IMR-90 (cell line): ENCODE measurements around the gene PAPLN. TPM values are rescaled to one million over a fixed set of nuclear protein-coding genes. Genes with fewer than 3 reads are reported as not detected.
A peak's percentile ranks its signal among the peaks of the same experiment; 100 is the strongest.

Source experiments
- ATAC-seq: fragments of 200-7000 bp; cut with Tn5 transposase; 2 replicates; pipeline ENCODE4 v1.9.1; 2020; ENCODE audit warnings: low read depth, mild to moderate bottlenecking, moderate library complexity
- BruUV-seq: library from RNA; stranded (reverse); fragments of 400-500 nt; replicated peaks from 2 replicates; lab custom pipeline; 2021; lab: Mats Ljungman, UMichigan
- CTCF ChIA-PET: fragments of 300-600 bp; formaldehyde crosslinking; extraction: SDS; loops from one replicate; lab custom pipeline; 2021; ENCODE audit warnings: antibody characterized with exemption; lab: Yijun Ruan, JAX
- POLR2A ChIA-PET: fragments of 300-600 bp; sonication (Branson Sonifier 250); formaldehyde crosslinking; loops from one replicate; lab custom pipeline; 2022; ENCODE audit warnings: antibody characterized with exemption; ENCODE audit not compliant: unreplicated experiment; lab: Charles Lee
- DNase-seq: peaks from one replicate; pipeline ENCODE4 v3.0.0; 2013
- H2AFZ ChIP-seq: replicated peaks from 2 replicates; pipeline ENCODE3; 2013; ENCODE audit warnings: low read length, mild to moderate bottlenecking; ENCODE audit not compliant: poor library complexity
- H2AK5ac ChIP-seq: 2 replicates; pipeline ENCODE4 v1.6.1; 2013; ENCODE audit warnings: low read depth, low read length, inconsistent platforms
- H2AK9ac ChIP-seq: replicated peaks from 2 replicates; pipeline ENCODE3; 2013; ENCODE audit warnings: mild to moderate bottlenecking, low read depth, low read length, moderate library complexity; ENCODE audit not compliant: poor library complexity
- H2BK120ac ChIP-seq: 2 replicates; pipeline ENCODE4 v1.6.1; 2013; ENCODE audit warnings: low read depth, low read length, inconsistent platforms
- H2BK15ac ChIP-seq: 3 replicates; pipeline ENCODE4 v1.6.1; 2013; ENCODE audit warnings: low read depth, low read length, inconsistent platforms
- H2BK20ac ChIP-seq: 2 replicates; pipeline ENCODE4 v1.6.1; 2013; ENCODE audit warnings: low read depth, mild to moderate bottlenecking, inconsistent platforms, low read length, moderate library complexity
- H2BK5ac ChIP-seq: 2 replicates; pipeline ENCODE4 v1.6.1; 2013; ENCODE audit warnings: mild to moderate bottlenecking, low read depth, low read length, inconsistent platforms; ENCODE audit not compliant: poor library complexity, severe bottlenecking
- H3K14ac ChIP-seq: replicated peaks from 2 replicates; pipeline ENCODE4 v1.6.1; 2013; ENCODE audit warnings: low read depth, low read length, inconsistent platforms
- H3K18ac ChIP-seq: 2 replicates; pipeline ENCODE4 v1.6.1; 2013; ENCODE audit warnings: low read depth, low read length, control low read depth
- H3K23ac ChIP-seq: 2 replicates; pipeline ENCODE4 v1.6.1; 2013; ENCODE audit warnings: low read depth, low read length, inconsistent platforms
- H3K27ac ChIP-seq: 2 replicates; pipeline ENCODE4 v1.5.1; 2013; ENCODE audit warnings: mild to moderate bottlenecking, control low read depth, low read length; ENCODE audit not compliant: insufficient read depth
- H3K27me3 ChIP-seq: 2 replicates; pipeline ENCODE4 v1.6.1; 2013; ENCODE audit warnings: low read length; ENCODE audit not compliant: control insufficient read depth, insufficient read depth
- H3K36me3 ChIP-seq: 2 replicates; pipeline ENCODE4 v1.6.1; 2013; ENCODE audit warnings: low read length, mixed read lengths; ENCODE audit not compliant: control insufficient read depth, insufficient read depth
- H3K4ac ChIP-seq: 2 replicates; pipeline ENCODE4 v1.6.1; 2013; ENCODE audit warnings: low read depth, low read length, inconsistent platforms
- H3K4me1 ChIP-seq: 2 replicates; pipeline ENCODE4 v1.6.1; 2013; ENCODE audit warnings: low read length, mixed read lengths; ENCODE audit not compliant: control insufficient read depth, insufficient read depth
- H3K4me2 ChIP-seq: 2 replicates; pipeline ENCODE4 v1.6.1; 2013; ENCODE audit warnings: low read depth, mild to moderate bottlenecking, control low read depth, low read length, moderate library complexity
- H3K4me3 ChIP-seq: 2 replicates; pipeline ENCODE4 v1.5.1; 2013; ENCODE audit warnings: low read depth, mild to moderate bottlenecking, control low read depth, low read length, moderate library complexity; ENCODE audit not compliant: insufficient read depth
- H3K56ac ChIP-seq: 2 replicates; pipeline ENCODE4 v1.6.1; 2013; ENCODE audit warnings: low read length, inconsistent platforms; ENCODE audit not compliant: insufficient read depth; ENCODE audit errors: extremely low read depth
- H3K79me1 ChIP-seq, 2 experiments: 2 replicates each; pipeline ENCODE4 v1.6.1; 2013; ENCODE audit warnings: low read length in 2 of 2, inconsistent platforms in 1 of 2, low read depth in 1 of 2
- H3K9ac ChIP-seq: 2 replicates; pipeline ENCODE4 v1.6.1; 2013; ENCODE audit warnings: low read depth, low read length, control low read depth
- H3K9me1 ChIP-seq: 2 replicates; pipeline ENCODE4 v1.6.1; 2013; ENCODE audit warnings: low read length, inconsistent platforms; ENCODE audit not compliant: insufficient read depth
- H3K9me3 ChIP-seq: 2 replicates; pipeline ENCODE4 v1.6.1; 2013; ENCODE audit warnings: low read length; ENCODE audit not compliant: control insufficient read depth, insufficient read depth
- H4K20me1 ChIP-seq: 2 replicates; pipeline ENCODE4 v1.6.1; 2013; ENCODE audit warnings: low read length, inconsistent platforms; ENCODE audit not compliant: insufficient read depth
- H4K5ac ChIP-seq: 2 replicates; pipeline ENCODE4 v1.6.1; 2013; ENCODE audit warnings: mild to moderate bottlenecking, low read depth, low read length, control low read depth
- H4K8ac ChIP-seq, 2 experiments: 2 replicates each; pipeline ENCODE4 v1.6.1; 2013; ENCODE audit warnings: low read depth in 2 of 2, low read length in 2 of 2, control low read depth in 1 of 2, inconsistent platforms in 1 of 2
- H4K91ac ChIP-seq: 2 replicates; pipeline ENCODE4 v1.6.1; 2013; ENCODE audit warnings: low read depth, low read length, inconsistent platforms; ENCODE audit not compliant: insufficient read depth
- CHD1 ChIP-seq: IDR thresholded peaks from 2 replicates; pipeline ENCODE4 v1.6.1; 2012; ENCODE audit warnings: low read depth, low read length, improper control_type of control experiment
- CTCF ChIP-seq: conservative IDR thresholded peaks from 2 replicates; pipeline ENCODE4 v1.5.1; 2012; ENCODE audit warnings: mild to moderate bottlenecking, low read depth, low read length, improper control_type of control experiment
- FOS ChIP-seq: fragments of 150-350 bp; IDR thresholded peaks from 2 replicates; pipeline ENCODE4 v1.6.1; 2016; ENCODE audit warnings: low read depth, low read length
- MAFK ChIP-seq: IDR thresholded peaks from 2 replicates; pipeline ENCODE4 v1.6.1; 2012; ENCODE audit warnings: low read depth, low read length, improper control_type of control experiment
- MXI1 ChIP-seq: IDR thresholded peaks from 2 replicates; pipeline ENCODE4 v1.6.1; 2012; ENCODE audit warnings: low read depth, mild to moderate bottlenecking, low read length, moderate library complexity, borderline replicate concordance
- RAD21 ChIP-seq: IDR thresholded peaks from 2 replicates; pipeline ENCODE4 v1.6.1; 2012; ENCODE audit warnings: low read length, improper control_type of control experiment
- RCOR1 ChIP-seq: IDR thresholded peaks from 2 replicates; pipeline ENCODE4 v1.6.1; 2012; ENCODE audit warnings: mild to moderate bottlenecking, low read length, improper control_type of control experiment; ENCODE audit not compliant: insufficient replicate concordance
- RFX5 ChIP-seq: IDR thresholded peaks from 2 replicates; pipeline ENCODE4 v1.8.0; 2012; ENCODE audit warnings: low read depth, mild to moderate bottlenecking, low read length, moderate library complexity
- SMC3 ChIP-seq: fragments of 150-350 bp; IDR thresholded peaks from 2 replicates; pipeline ENCODE4 v1.6.1; 2016; ENCODE audit warnings: low read depth, mild to moderate bottlenecking, antibody characterized with exemption, low read length, moderate library complexity
- WGBS, 2 experiments: methylation state at CpG; one replicate each; pipeline versions ENCODE4 v1.1.5 to v1.1.7; 2013; ENCODE audit warnings: missing lambda C conversion rate in 2 of 2; ENCODE audit not compliant: insufficient read length in 1 of 2; ENCODE audit errors: extremely low coverage in 2 of 2; 5-methylcytosine and 5-hydroxymethylcytosine counted together
- dilution Hi-C: fragments of 300-500 bp; cut with HindIII; formaldehyde crosslinking; loops from one replicate; pipeline ENCODE4 v1.14.3; 2018; ENCODE audit warnings: low sequenced_read_pairs; ENCODE audit not compliant: unreplicated experiment
- in situ Hi-C: fragments of 300-500 bp; cut with MboI; formaldehyde crosslinking; loops from 3 replicates; pipeline ENCODE4 v1.14.3; 2019; ENCODE audit warnings: low sequenced_read_pairs, inconsistent platforms, mixed read lengths
- intact Hi-C: fragments of 100-400 bp; cut with micrococcal nuclease; formaldehyde crosslinking; loops from 2 replicates; pipeline ENCODE4 v1.10.0; 2022
- polyA plus RNA-seq, 3 experiments: library from polyadenylated mRNA; depleted of rRNA; stranded (reverse); fragments of >200 nt; gene quantifications; 2 replicates each; pipeline ENCODE4 v1.2.3, GENCODE V29; 2012; ENCODE audit warnings: low replicate concordance in 1 of 3
- total RNA-seq: library from RNA; depleted of rRNA; stranded (reverse); fragments of >200 nt; gene quantifications from 2 replicates; pipeline ENCODE4 v1.2.3, GENCODE V29; 2012

PAPLN gene
- total and polyA plus RNA-seq, 2 of the 4 experiments (the other 2 are of a cell fraction) = 0.36 to 1.2 TPM

DNA sequence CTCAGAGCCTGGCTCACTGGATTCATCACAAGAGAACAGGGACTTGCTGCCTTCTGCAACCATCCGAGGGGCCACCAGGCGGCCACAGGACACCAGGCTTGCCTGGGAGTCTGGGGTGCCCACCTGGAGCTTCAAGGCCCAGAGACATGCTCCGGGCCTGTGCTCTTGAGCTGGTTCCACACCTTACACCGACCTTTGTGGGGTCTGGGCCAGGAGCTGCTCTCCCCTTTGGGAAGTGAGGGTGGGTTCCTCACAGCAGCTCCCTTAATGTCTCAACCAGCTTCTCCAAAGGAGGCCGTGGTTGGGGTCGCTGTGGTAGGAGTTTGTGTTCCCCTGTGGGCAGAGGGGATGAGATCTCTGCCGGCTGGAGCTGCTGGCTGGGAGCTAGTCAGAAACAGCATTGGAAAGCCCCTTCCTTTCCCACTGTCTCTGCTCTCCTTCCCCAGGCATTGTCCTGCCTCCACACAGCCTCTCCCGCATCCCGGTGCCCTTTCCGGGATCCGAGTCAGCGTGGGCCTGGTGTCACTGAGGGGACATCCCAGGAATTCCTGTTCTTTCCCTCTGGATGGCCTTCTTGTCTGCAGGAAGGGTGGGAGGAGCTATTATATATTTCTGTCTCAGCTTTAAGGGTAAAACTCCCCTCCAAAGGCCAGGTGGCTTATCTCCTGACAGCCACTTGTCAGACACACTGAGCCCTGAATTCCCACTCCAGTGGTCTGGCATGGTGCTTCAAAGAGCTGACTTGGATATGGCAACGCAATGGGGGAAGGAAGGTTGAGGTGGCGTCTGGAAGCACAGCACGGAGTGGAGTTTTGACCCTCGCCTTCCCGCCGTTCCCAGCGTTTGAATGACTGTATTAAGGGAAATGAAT lies 5.1 kb upstream of the PAPLN start:
- Histone ChIP-seq H3K4me3 (no peak overlapping the region), H2BK5ac (no peak overlapping the region), H2BK120ac (peak overlapping the region; percentile 26; the same call in 1 of the 2 replicates), H3K9me1 (peaks cover 13% of the 10 kb centered on the region), H3K18ac (no peak overlapping the region), H2AK5ac (peak overlapping the region; percentile 54; the same call in 1 of the 2 replicates), H3K27ac (no peak overlapping the region), H4K20me1 (peaks cover 10% of the 10 kb centered on the region), H3K9ac (no peak overlapping the region), H2BK20ac (peak overlapping the region; percentile 18; the same call in 1 of the 2 replicates), H3K4me2 (no peak overlapping the region), H3K36me3 (no peaks in the 10 kb centered on the region), H2AK9ac (no peak overlapping the region), H2BK15ac (no peak overlapping the region), H3K23ac (0 out of 2 replicates have a peak overlapping the region, but pooled peaks have one; percentile 4), H3K4me1 (peaks cover 24% of the 10 kb centered on the region), H3K9me3 (no peaks in the 10 kb centered on the region), H3K27me3 (peaks cover 35% of the 10 kb centered on the region), H2AFZ (peak overlapping the region; percentile 62), H3K79me1 (0 out of 4 replicates have a peak, but pooled peaks cover 0 to 5% of the 10 kb centered on the region in 2 experiments), H4K5ac (no peak overlapping the region), H3K56ac (no peak overlapping the region), H4K8ac (no peak overlapping the region), H3K4ac (peak overlapping the region; percentile 51; the same call in 1 of the 2 replicates), H4K91ac (peak overlapping the region; percentile 21; the same call in 1 of the 2 replicates), H3K14ac (peak overlapping the region; percentile 6; the same call in 1 of the 2 replicates)
- DNase-seq (no peak), ATAC-seq (no peak)
- ChIA-PET POLR2A (no interaction called here), CTCF (interaction anchor here (1.2 kb wide), 1 partner anchor 15 kb away, joined by 3 read pairs; no protein-coding TSS in a partner anchor)
- in situ Hi-C loops = no loop called here
- no TSS peak for BruUV-seq
- intact Hi-C loops = no loop called here
- peak; percentile 17; the same call in 1 of the 2 replicates for TF ChIP-seq RAD21
- TF ChIP-seq CTCF = 0 out of 2 replicates have a peak, but pooled peaks have one; percentile 21
- no peak for TF ChIP-seq MAFK
- TF ChIP-seq RFX5 = no peak
- no peak for TF ChIP-seq CHD1
- no peak for TF ChIP-seq RCOR1
- no peak for TF ChIP-seq FOS
- TF ChIP-seq SMC3 = 0 out of 2 replicates have a peak, but pooled peaks have one; percentile 4
- TF ChIP-seq MXI1 = no peak
- 46% methylated on average over 7 of the region's 19 CpGs; no CpG with 5 or more reads in 1 of the 2 experiments for WGBS, 2 experiments
- dilution Hi-C loops = no loop called here
